HUES64 (cell line): Measurements from ENCODE around the gene SCAPER.

Experiments used
- H3K27ac ChIP-seq: 2 replicates; pipeline ENCODE4 v1.7.0; 2013; ENCODE audit warnings: low read depth, low read length, inconsistent platforms
- H3K27me3 ChIP-seq: 2 replicates; pipeline ENCODE4 v1.6.1; 2013; ENCODE audit warnings: mild to moderate bottlenecking, low read length; ENCODE audit not compliant: insufficient read depth
- H3K36me3 ChIP-seq: 2 replicates; pipeline ENCODE4 v1.6.1; 2013; ENCODE audit warnings: mild to moderate bottlenecking, low read length; ENCODE audit not compliant: insufficient read depth
- H3K4me1 ChIP-seq: 2 replicates; pipeline ENCODE4 v1.6.1; 2013; ENCODE audit warnings: mild to moderate bottlenecking, low read length, moderate library complexity; ENCODE audit not compliant: insufficient read depth
- H3K4me3 ChIP-seq: 2 replicates; pipeline ENCODE4 v1.5.1; 2013; ENCODE audit warnings: mild to moderate bottlenecking, low read length, moderate library complexity
- H3K9ac ChIP-seq: 2 replicates; pipeline ENCODE4 v1.6.1; 2013; ENCODE audit warnings: mild to moderate bottlenecking, low read depth, low read length
- H3K9me3 ChIP-seq: 2 replicates; pipeline ENCODE4 v1.6.1; 2013; ENCODE audit warnings: low read depth, low read length; ENCODE audit not compliant: insufficient read depth
- WGBS: fragments of 150-250, 120-280 bp; methylation state at CpG from one replicate; pipeline ENCODE4 v1.1.7; 2013; ENCODE audit warnings: missing lambda C conversion rate; 5-methylcytosine and 5-hydroxymethylcytosine counted together

SCAPER gene

DNA sequence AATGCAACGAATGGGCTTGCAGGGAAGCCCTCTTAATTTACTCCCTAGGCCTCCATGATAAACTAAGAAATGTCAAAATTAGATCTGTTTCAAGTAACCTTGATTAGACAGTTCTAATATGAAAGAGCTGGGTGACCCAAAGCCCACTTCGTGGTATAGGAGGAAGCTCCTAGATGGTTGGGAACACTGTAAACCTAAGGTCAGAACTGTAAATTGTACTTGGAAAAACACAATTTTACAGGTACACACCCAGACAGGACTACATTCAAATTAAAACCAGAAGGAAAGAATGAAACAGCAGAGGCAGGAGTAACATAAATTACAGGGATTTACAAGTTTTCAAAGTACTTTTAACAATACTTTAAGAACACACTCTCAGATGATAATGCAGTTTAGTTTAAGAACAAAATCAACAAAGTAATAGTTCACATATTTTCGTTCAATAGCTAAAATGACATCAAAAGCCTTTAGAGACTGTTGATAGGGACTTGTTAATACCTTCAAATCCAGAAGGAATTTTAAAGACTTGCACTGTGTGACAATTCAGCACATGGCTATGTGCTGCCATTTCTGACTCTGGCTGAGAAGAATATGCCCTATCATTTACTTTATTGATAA, 550.2 kb downstream of the SCAPER start:
- Histone ChIP-seq H3K27me3 (peaks cover 24% of the 10 kb centered on the region), H3K9ac (no peak overlapping the region), H3K4me3 (no peak overlapping the region), H3K9me3 (no peaks in the 10 kb centered on the region), H3K4me1 (no peaks in the 10 kb centered on the region), H3K27ac (no peak overlapping the region), H3K36me3 (no peaks in the 10 kb centered on the region)
- WGBS = 85% methylated on average over 3 of the region's 3 CpGs

DNA sequence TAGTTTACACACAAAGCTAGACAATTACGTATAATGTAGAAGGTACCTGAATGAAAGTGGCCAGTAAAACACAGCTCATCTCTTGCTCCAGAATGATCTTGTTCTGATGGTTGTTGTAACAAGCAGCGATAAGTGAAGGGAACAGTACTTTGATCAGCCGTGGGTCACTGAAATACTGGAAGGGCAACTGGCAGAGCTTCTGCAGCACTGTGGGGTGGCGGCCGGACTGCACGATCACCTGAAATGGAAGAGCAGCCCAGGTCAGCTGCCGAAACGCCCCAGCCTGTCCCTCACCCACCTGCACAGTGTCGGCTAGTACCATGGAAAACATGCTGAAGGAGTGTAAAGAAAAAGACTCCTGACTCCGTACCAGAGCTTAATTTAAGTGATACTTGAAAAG, 551.2 kb downstream of the SCAPER start:
- no peaks in the 10 kb centered on the region for H3K4me1 ChIP-seq
- H3K27ac ChIP-seq = no peak overlapping the region
- H3K27me3 ChIP-seq = peaks cover 34% of the 10 kb centered on the region
- no peak overlapping the region for H3K9ac ChIP-seq
- H3K36me3 ChIP-seq = no peaks in the 10 kb centered on the region
- H3K9me3 ChIP-seq = no peaks in the 10 kb centered on the region
- 87% methylated on average over 8 of the region's 10 CpGs for WGBS
- H3K4me3 ChIP-seq = no peak overlapping the region

DNA sequence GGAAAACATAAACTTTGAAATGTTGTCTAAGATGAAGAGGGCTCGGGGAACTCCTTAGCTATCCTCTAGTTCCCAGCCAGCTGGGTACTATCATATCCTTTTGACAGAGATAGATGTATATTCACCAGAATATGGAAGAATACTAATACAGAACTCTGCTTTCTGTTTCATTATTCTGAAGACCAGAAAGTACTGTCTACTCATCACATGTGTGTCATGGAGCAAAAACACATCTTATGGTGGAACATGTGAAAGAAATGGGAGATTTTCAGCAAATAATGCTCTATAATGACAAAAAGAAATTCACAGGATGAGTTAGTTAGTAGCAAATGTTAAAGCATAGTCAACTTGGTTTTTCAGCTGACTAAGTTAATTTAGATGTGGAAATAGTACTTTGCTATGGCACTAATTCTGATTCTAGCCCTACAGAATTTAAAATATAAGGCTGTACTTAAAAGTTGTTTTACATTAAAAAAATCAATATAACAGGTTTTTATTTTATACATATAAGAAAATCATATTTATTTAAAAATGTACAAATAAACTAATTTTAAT, 552.0 kb downstream of the SCAPER start:
- Histone ChIP-seq H3K4me1 (no peaks in the 10 kb centered on the region), H3K36me3 (no peaks in the 10 kb centered on the region), H3K9ac (no peak overlapping the region), H3K27me3 (peaks cover 42% of the 10 kb centered on the region), H3K9me3 (no peaks in the 10 kb centered on the region), H3K4me3 (no peak overlapping the region), H3K27ac (no peak overlapping the region)
- WGBS = no CpG with 5 or more reads among the region's 1 CpG

DNA sequence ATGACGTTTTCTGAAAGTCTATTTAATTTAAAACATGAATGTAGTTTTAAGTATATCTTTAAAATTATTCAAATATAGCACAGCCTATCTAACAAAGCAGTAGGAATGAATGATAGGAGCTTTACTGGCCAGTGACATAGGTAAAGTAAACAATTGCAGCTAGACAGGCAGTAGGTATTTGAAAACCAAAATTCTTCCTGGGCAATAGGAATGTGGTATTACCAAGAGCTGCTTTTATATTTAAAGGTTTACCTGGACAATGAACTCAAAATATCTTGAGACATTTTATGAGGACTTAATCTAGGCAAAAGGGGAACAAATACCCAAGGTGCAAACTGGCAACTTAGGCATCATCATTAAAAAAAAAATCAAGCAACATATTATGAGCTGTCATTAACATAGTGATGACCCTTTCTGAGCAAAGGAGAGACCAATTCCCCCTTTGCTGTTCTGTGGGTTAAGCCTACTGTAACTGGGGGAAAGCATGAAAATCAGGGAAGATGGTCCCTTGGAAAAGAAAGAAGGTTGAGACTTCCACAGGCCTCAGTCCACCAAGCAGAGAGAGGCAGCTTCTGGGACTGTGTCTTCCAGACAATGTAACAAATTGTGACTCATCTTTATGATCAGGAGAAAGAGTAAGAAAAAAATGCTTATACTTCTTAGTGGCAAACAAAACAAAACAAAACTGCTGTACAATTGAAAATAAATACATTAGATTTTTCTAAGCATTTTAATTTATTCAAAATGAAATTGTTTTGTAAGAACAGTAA, 555.7 kb downstream of the SCAPER start:
- Histone ChIP-seq H3K4me1 (peaks cover 12% of the 10 kb centered on the region), H3K4me3 (no peak overlapping the region), H3K9ac (no peak overlapping the region), H3K36me3 (no peaks in the 10 kb centered on the region), H3K27me3 (peaks cover 79% of the 10 kb centered on the region), H3K9me3 (no peaks in the 10 kb centered on the region; the same call in 1 of the 2 replicates), H3K27ac (no peak overlapping the region)
- WGBS = no CpG with 5 or more reads among the region's 1 CpG

DNA sequence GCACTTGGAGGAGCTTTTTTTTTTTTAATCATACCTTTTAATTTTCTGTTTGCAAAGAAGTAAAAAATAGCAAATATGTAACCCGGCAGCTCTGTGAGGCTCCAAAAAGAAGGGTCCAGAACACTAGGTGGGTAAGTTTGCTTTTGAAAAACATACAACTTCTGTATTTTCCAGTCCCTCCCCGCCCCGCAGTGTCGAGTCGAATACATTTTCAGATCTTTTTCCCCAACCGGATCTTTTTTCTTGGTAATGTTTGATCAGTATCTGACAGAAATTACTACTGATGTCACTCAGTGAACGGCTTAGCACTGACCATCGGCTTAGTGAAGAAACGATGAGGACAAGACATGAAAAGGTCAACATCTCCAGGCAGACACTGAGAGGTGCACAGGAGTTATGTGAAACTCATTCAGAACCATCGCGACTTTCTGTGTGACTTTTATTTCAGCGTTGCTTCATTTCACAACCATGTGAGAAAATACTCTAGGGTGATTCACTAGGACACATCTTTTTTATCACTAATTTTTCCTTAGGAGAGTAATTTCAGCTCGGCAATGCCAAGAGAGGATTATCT, 557.6 kb downstream of the SCAPER start:
- Histone ChIP-seq H3K27ac (no peak overlapping the region), H3K4me3 (peak overlapping the region; percentile 59), H3K27me3 (peaks cover 95% of the 10 kb centered on the region)

DNA sequence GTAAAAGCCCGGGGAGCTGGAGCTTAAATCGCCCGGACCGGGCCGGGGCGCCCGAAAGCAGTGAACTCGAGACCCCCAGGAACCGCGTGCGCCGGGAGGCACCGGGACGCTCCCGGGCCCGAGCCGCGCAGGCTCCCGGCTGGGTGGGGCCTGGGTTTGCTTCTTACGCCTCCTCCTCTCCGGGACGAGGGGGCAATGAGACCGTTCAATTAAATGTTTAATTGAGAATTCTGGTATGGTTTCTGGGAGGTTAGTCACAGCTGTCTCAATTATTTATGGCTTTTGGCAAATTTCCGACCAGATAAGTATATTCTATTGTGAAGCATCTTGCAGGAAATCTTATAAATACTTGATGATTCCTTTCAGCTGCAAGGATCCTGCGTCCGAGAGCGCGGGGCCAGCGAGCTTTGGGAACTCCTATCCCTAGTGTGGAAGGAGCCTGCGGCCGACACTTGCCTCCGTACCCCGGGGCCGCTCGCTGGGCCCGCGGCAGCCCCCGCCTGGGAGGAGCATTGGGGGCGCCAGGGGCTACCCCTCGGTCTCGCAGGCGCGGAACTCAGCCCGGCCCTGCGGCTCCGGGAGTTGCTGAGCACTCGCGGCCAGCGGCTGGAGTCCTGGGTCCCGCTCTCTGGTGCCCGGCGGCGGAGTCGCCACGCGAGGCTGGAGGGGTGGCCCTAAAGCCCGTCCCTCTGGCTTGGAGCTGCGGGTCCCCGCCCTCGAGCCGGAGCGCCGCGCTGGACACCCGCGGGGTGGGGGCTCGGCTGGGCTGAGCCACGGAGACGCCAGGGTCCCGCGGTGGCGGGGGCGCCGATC, 558.3 kb downstream of the SCAPER start:
- peaks cover 3% of the 10 kb centered on the region; the same call in 1 of the 2 replicates for H3K9me3 ChIP-seq
- H3K27me3 ChIP-seq = peaks cover 99% of the 10 kb centered on the region
- 0 out of 2 replicates have a peak overlapping the region, but pooled peaks have one; percentile 8 for H3K9ac ChIP-seq
- H3K36me3 ChIP-seq = no peaks in the 10 kb centered on the region
- under 1% methylated on average over 72 of the region's 74 CpGs for WGBS
- H3K27ac ChIP-seq = no peak overlapping the region
- H3K4me1 ChIP-seq = peaks cover 12% of the 10 kb centered on the region
- peak overlapping the region; percentile 59 for H3K4me3 ChIP-seq

More for the DNA sequence above, 557.6 kb downstream of the SCAPER start:
- Histone ChIP-seq H3K9me3 (no peaks in the 10 kb centered on the region; the same call in 1 of the 2 replicates), H3K4me1 (peaks cover 12% of the 10 kb centered on the region), H3K9ac (no peak overlapping the region), H3K36me3 (no peaks in the 10 kb centered on the region)
- WGBS = 5% methylated on average over 7 of the region's 13 CpGs

DNA sequence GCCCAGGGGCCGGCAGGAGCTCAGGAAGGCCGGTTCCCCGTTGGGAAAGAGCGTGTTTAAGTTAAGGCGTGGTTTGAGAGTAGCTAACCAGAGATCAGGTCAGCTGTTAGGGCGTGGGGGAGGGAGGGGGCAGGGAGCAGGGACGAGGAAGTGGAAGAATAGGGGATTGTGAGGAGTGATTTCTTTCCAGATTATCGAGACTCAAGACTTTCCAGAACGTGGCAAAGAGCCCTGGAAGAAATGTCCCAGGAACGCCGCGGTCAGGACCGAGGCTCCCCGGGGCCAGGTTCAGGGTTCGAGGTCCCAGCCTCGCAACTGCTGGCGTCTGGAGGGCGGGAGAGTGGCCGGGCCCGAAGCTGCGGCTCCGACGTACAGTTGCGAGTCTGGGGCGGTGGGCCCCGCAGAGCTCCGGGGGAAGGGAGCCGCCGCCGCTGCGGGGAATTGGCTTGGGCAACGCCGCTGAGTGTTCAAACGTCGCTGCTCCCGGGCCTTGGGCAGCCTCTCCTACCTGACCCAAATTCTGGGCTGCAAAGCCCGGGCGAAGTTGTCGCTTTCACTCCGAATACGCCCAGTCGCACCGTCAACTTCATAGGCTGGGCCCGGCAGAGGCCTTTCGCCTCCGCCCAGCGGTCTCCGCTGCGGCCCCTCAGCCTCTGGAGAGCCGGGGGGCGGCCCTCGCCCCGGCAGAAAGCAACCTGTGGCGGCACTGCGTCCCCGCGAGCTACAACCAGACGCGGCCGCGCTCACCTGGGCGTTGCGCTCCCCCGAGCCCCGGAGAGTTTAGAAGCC, 559.1 kb downstream of the SCAPER start:
- H3K36me3 ChIP-seq = no peaks in the 10 kb centered on the region
- peaks cover 3% of the 10 kb centered on the region; the same call in 1 of the 2 replicates for H3K9me3 ChIP-seq
- peaks cover 100% of the 10 kb centered on the region for H3K27me3 ChIP-seq
- H3K4me3 ChIP-seq = peak overlapping the region; percentile 59
- H3K9ac ChIP-seq = peak overlapping the region; percentile 27; the same call in 1 of the 2 replicates
- H3K27ac ChIP-seq = no peak overlapping the region
- under 1% methylated on average over 65 of the region's 65 CpGs for WGBS
- H3K4me1 ChIP-seq = peaks cover 12% of the 10 kb centered on the region

DNA sequence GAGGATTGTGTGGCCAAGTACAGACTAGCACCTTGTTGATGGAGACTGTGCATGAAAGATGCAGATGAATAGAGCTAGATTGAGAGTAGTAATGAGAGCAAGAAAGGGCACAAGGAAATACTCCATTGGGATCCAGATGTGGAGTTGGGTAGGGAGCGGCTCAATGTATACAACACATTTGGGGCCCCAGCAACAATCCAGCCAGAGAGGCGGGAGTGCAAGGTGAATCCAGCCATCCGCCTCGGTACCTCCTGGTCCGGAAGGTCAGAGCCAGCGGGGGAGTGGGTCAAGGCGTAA, 559.6 kb downstream of the SCAPER start:
- peaks cover 3% of the 10 kb centered on the region; the same call in 1 of the 2 replicates for H3K9me3 ChIP-seq
- peaks cover 100% of the 10 kb centered on the region for H3K27me3 ChIP-seq
- no peak overlapping the region for H3K9ac ChIP-seq

DNA sequence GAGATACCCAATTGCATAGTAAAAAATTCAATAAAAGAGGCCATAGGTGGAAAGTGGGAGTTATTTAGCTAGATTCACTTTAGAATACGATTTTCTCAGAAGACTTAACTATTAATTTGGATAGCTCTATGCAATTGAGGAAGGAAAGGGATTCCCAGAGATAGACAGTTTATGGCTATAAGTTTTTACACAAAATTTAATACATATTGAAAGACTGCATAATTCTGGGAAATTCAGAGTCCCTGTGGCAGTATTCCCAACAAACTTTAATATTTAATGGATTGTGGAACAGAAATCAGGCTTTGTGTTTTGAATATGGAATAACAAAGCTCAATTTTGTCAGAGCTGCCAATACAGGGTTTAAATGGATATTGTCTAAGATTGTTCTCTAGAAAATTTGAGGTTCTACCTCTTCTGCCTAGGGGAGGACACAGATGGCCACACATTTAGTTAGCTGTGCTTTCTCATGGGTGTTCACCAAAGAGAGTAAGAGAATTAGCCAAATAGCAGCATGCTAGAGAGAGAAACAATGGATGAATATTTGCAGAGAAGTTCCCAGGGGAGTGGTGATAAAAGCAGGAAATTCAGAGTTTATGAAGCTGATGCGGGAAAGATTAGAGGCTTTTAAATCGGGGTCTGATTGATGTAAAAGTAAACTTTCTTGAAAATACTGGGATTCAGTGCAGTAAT, 560.1 kb downstream of the SCAPER start:
- no peak overlapping the region for H3K27ac ChIP-seq
- peak overlapping the region; percentile 59; the same call in 1 of the 2 replicates for H3K4me3 ChIP-seq
- peaks cover 12% of the 10 kb centered on the region for H3K4me1 ChIP-seq
- 2% methylated on average over 2 of the region's 3 CpGs for WGBS
- H3K9me3 ChIP-seq = peaks cover 3% of the 10 kb centered on the region; the same call in 1 of the 2 replicates
- H3K36me3 ChIP-seq = no peaks in the 10 kb centered on the region
- no peak overlapping the region for H3K9ac ChIP-seq
- H3K27me3 ChIP-seq = peaks cover 100% of the 10 kb centered on the region

More for the DNA sequence above, 559.6 kb downstream of the SCAPER start:
- no peak overlapping the region for H3K27ac ChIP-seq
- H3K36me3 ChIP-seq = no peaks in the 10 kb centered on the region
- peak overlapping the region; percentile 59 for H3K4me3 ChIP-seq
- H3K4me1 ChIP-seq = peaks cover 12% of the 10 kb centered on the region
- WGBS = under 1% methylated on average over 7 of the region's 7 CpGs
